ENCODE measurements around the gene OR6J1. TPM values are rescaled to one million over a fixed set of nuclear protein-coding genes. Genes with fewer than 3 reads are reported as not detected.
A peak's percentile ranks its signal among the peaks of the same experiment; 100 is the strongest.

OR6J1 gene
- total and polyA plus RNA-seq, 8 donors, result not detected

DNA sequence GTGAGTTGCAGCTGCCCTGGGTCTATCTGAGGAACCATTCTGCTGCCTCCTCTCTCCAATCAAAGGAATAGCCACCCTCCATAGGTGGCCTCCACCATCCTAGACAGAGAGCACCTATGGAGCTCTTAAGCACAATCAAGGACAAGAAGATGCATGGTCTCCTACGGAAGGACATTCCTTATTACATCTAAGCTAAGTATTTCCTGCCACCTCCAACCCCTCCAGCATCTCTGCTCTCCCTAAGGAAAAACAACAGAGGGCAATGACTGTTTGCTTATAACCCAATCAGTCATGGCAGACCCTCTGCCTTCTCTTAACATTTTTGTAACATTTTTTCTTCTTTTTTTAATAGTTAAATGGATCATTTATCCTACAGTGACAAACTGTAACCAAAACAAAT is 14.8 kb upstream of the OR6J1 start:
- H3K9me3 ChIP-seq, result no peaks in the 10 kb centered on the region
- WGBS, 5 donors, result 38 to 75% (median 58%) methylated on average over 1 of the region's 1 CpG
- H3K27ac ChIP-seq, result no peak overlapping the region
- H3K4me3 ChIP-seq, result no peak overlapping the region
- no peaks in the 10 kb centered on the region for H3K36me3 ChIP-seq
- peaks cover 0 to 7% (median 0%) of the 10 kb centered on the region in 4 donors for H3K4me1 ChIP-seq
- no peaks in the 10 kb centered on the region for H3K27me3 ChIP-seq
- intact Hi-C loops (cut with DNase I; ENCODE audit: low total_unique reads), result no loop called here
- no peak for DNase-seq
- TF ChIP-seq POLR2A (IDR thresholded peaks at IDR 0.05) (no peak), CTCF (IDR thresholded peaks at IDR 0.05) (no peak), EP300 (IDR thresholded peaks at IDR 0.05) (no peak), POLR2AphosphoS5 (IDR thresholded peaks at IDR 0.05) (no peak)

DNA sequence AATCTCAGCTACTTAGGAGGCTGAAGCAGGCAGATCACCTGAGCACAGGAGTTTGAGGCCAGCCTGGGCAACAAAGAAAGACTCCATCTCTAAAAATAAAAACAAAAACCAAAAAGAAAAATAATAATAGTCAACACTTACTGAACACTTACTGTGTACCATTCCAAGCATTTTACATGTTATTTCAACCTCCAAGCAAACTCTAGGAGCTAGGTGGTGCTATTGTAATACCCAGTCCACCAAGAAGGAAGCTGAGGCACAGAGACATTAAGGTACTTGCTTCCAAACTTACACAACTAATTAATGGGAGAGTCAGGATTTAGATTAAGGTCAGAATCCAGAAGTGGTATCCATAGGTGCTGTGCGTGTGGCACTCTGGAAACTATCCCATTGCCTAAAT is 13.7 kb upstream of the OR6J1 start:
- TF ChIP-seq EP300 (IDR thresholded peaks at IDR 0.05), result no peak
- peak in 4 of 7 experiments; percentile 10 to 49 (median 26) for TF ChIP-seq CTCF (IDR thresholded peaks at IDR 0.05)
- no peak for TF ChIP-seq POLR2AphosphoS5 (IDR thresholded peaks at IDR 0.05)
- no peak for TF ChIP-seq POLR2A (IDR thresholded peaks at IDR 0.05)
- H3K4me1 ChIP-seq, result peaks cover 0 to 17% (median 2%) of the 10 kb centered on the region in 4 donors
- no peak overlapping the region for H3K4me3 ChIP-seq
- no peaks in the 10 kb centered on the region for H3K9me3 ChIP-seq
- no peaks in the 10 kb centered on the region for H3K36me3 ChIP-seq
- WGBS, 5 donors, result 69 to 90% (median 77%) methylated on average over 1 of the region's 1 CpG
- no peaks in the 10 kb centered on the region for H3K27me3 ChIP-seq
- peak in 1 of 2 donors; percentile 50 for DNase-seq
- no peak overlapping the region for H3K27ac ChIP-seq
- intact Hi-C loops (cut with DNase I; ENCODE audit: low total_unique reads), result no loop called here

- H3K27me3 ChIP-seq, result no peaks in the 10 kb centered on the region
- no peak overlapping the region for H3K4me3 ChIP-seq
- WGBS, 5 donors, result 74 to 83% (median 75%) methylated on average over 8 of the region's 8 CpGs
- H3K9me3 ChIP-seq, result no peaks in the 10 kb centered on the region
- TF ChIP-seq EP300 (IDR thresholded peaks at IDR 0.05) (no peak), CTCF (IDR thresholded peaks at IDR 0.05) (no peak), POLR2AphosphoS5 (IDR thresholded peaks at IDR 0.05) (no peak), POLR2A (IDR thresholded peaks at IDR 0.05) (no peak)
- no peak overlapping the region for H3K27ac ChIP-seq
- intact Hi-C loops (cut with DNase I; ENCODE audit: low total_unique reads), result no loop called here
- DNase-seq, result peak in 1 of 2 donors; percentile 41
- peaks cover 0 to 20% (median 2%) of the 10 kb centered on the region in 4 donors for H3K4me1 ChIP-seq
- H3K36me3 ChIP-seq, result no peaks in the 10 kb centered on the region
These were observed 13.0 kb upstream of the OR6J1 start for GRCh38 chr14:22656945-22657731.

GRCh38 chr14:22656226-22656625 is 12.1 kb upstream of the OR6J1 start:
- 81 to 93% (median 85%) methylated on average over 2 of the region's 2 CpGs for WGBS, 5 donors
- intact Hi-C loops (cut with DNase I; ENCODE audit: low total_unique reads), result no loop called here

More at GRCh38 chr14:22656226-22656625, 12.1 kb upstream of the OR6J1 start:
- H3K9me3 ChIP-seq, result no peaks in the 10 kb centered on the region
- TF ChIP-seq CTCF (IDR thresholded peaks at IDR 0.05) (no peak), POLR2A (IDR thresholded peaks at IDR 0.05) (no peak), POLR2AphosphoS5 (IDR thresholded peaks at IDR 0.05) (no peak), EP300 (IDR thresholded peaks at IDR 0.05) (no peak)
- H3K27me3 ChIP-seq, result no peaks in the 10 kb centered on the region
- H3K4me1 ChIP-seq, result peaks cover 0 to 20% (median 2%) of the 10 kb centered on the region in 4 donors
- no peak for DNase-seq
- H3K4me3 ChIP-seq, result no peak overlapping the region
- H3K36me3 ChIP-seq, result no peaks in the 10 kb centered on the region
- no peak overlapping the region for H3K27ac ChIP-seq
